Measurements from ENCODE around the gene MSI2.

DNA sequence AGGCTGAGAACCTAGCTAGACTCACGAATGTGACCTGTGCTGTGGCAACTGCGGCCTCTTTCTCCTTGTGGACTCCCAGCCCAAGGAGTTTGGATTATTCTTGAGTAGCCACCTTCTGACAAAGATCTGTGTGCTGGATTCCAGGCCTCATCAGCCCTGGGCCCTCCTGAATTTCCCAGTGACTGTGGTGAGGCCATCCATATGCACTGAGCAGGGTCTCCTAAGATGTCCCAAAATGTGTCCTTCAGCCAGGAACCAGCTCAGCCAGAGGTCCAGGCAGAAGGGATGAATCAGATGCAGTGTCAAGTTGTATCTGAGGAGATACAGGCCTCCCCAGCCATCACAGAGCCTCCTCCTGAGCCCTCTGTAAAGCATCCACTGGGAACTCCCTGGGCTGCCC, 364.3 kb downstream of the MSI2 start:
- TF ChIP-seq EZH2 (IDR thresholded peaks at IDR 0.05; ENCODE audit: insufficient read depth, poor library complexity, severe bottlenecking): no peak
- no peak for TF ChIP-seq EZH2phosphoT487 (IDR thresholded peaks at IDR 0.05; ENCODE audit: insufficient read depth, low read depth)

Measured in GM23248 (cell line).